ENCODE measurements around the gene CNTNAP2. TPM values are rescaled to one million over a fixed set of nuclear protein-coding genes. Genes with fewer than 3 reads are reported as not detected.

The CNTNAP2 gene
- total and polyA plus RNA-seq, 2 of the 8 experiments (the other 6 are each of a cell fraction or from before 2014, with no cell fraction given), result 27.9 to 71.0 TPM

GRCh38 chr7:147681530-147681929, 1564.9 kb downstream of the CNTNAP2 start:
- Histone ChIP-seq H3K18ac (ENCODE audit: extremely low read depth, low read length) (no peak overlapping the region), H3K36me3 (ENCODE audit: control insufficient read depth in 2 of 4, insufficient read depth in 4 of 4, low read length in 3 of 4) (no peaks in the 10 kb centered on the region), H3K27ac (ENCODE audit: low read depth, low read length) (no peak overlapping the region), H2BK15ac (ENCODE audit: low read length) (no peak overlapping the region), H3K4ac (replicated peaks; ENCODE audit: insufficient read length, low read depth, low read length) (no peak overlapping the region), H3K79me1 (ENCODE audit: low read depth, low read length) (no peaks in the 10 kb centered on the region), H4K8ac (ENCODE audit: extremely low read depth, insufficient read depth, low read length) (no peak overlapping the region), H3K4me3 (ENCODE audit: extremely low read depth in 1 of 4, insufficient read depth in 2 of 4, low read depth in 3 of 4, low read length in 4 of 4) (no peak overlapping the region), H3K14ac (ENCODE audit: insufficient read length) (no peak overlapping the region), H3K27me3 (replicated peaks in 1 of 4; ENCODE audit: control insufficient read depth in 3 of 4, extremely low read depth in 1 of 4, insufficient read depth in 3 of 4, low read length in 3 of 4) (no peaks in the 10 kb centered on the region), H4K5ac (ENCODE audit: insufficient read length, low read depth, low read length) (no peak overlapping the region), H3K4me2 (ENCODE audit: insufficient read depth in 1 of 2, low read depth in 2 of 2, low read length in 2 of 2) (no peak overlapping the region), H3K23ac (ENCODE audit: insufficient read length) (no peak overlapping the region), H3K9ac (replicated peaks in 1 of 4; ENCODE audit: extremely low read depth in 1 of 4, low read depth in 3 of 4, low read length in 3 of 4) (no peak overlapping the region), H4K20me1 (replicated peaks in 1 of 2; ENCODE audit: control insufficient read depth in 1 of 2, insufficient read depth in 2 of 2, low read length in 2 of 2) (no peaks in the 10 kb centered on the region), H3K23me2 (ENCODE audit: low read depth, low read length) (no peaks in the 10 kb centered on the region), H4K91ac (replicated peaks; ENCODE audit: insufficient read length, low read length) (no peak overlapping the region), H3K9me3 (ENCODE audit: insufficient read depth in 2 of 2, low read depth in 1 of 2, low read length in 1 of 2) (no peaks in the 10 kb centered on the region), H2BK20ac (ENCODE audit: low read length) (no peak overlapping the region), H2AK5ac (ENCODE audit: low read depth, low read length) (no peak overlapping the region), H3K4me1 (replicated peaks in 1 of 4; ENCODE audit: control insufficient read depth in 3 of 4, insufficient read depth in 4 of 4, low read length in 3 of 4) (no peaks in the 10 kb centered on the region), H2BK12ac (ENCODE audit: low read depth, low read length) (no peak overlapping the region), H3K79me2 (ENCODE audit: control insufficient read depth in 1 of 2, insufficient read depth in 2 of 2, low read length in 2 of 2) (no peaks in the 10 kb centered on the region), H2AFZ (ENCODE audit: low read length) (no peak overlapping the region), H3K56ac (replicated peaks; ENCODE audit: insufficient read length, low read depth, low read length) (no peak overlapping the region), H2BK120ac (replicated peaks; ENCODE audit: low read depth, low read length) (no peak overlapping the region), H2BK5ac (ENCODE audit: low read depth, low read length) (no peak overlapping the region)
- no peak for DNase-seq (ENCODE audit: low read depth in 1 of 2, low spot score in 2 of 2)
- TF ChIP-seq POLR2A (IDR thresholded peaks at IDR 0.05; ENCODE audit: control extremely low read depth in 1 of 2, low read depth in 2 of 2, low read length in 2 of 2) (no peak), JUND (IDR thresholded peaks at IDR 0.05; ENCODE audit: low read length) (no peak), RFX5 (IDR thresholded peaks at IDR 0.05; ENCODE audit: borderline replicate concordance, low read depth, low read length) (no peak), CHD2 (IDR thresholded peaks at IDR 0.05; ENCODE audit: low read length) (no peak), CHD1 (IDR thresholded peaks at IDR 0.05; ENCODE audit: low read depth, low read length) (no peak), USF2 (IDR thresholded peaks at IDR 0.05; ENCODE audit: low read length) (no peak), CBX8 (IDR thresholded peaks at IDR 0.05; ENCODE audit: borderline replicate concordance, low read depth, low read length) (no peak)
- TF ChIP-seq, protein P1, sequence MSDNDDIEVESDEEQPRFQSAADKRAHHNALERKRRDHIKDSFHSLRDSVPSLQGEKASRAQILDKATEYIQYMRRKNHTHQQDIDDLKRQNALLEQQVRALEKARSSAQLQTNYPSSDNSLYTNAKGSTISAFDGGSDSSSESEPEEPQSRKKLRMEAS (IDR thresholded peaks at IDR 0.05), result no peak
- ChIA-PET CTCF (ENCODE audit: partially characterized antibody) (interaction anchor here (1.0 kb wide), 1 partner anchor 10 kb away, joined by 3 read pairs; no protein-coding TSS in a partner anchor), POLR2A (ENCODE audit: partially characterized antibody) (no interaction called here)
- 94% methylated on average over 1 of the region's 1 CpG; no CpG with 5 or more reads in 1 of the 2 experiments for WGBS, 2 experiments (ENCODE audit: extremely low coverage in 1 of 2, insufficient coverage in 1 of 2, insufficient read length in 1 of 2, insufficient replicate concordance in 2 of 2, low coverage in 1 of 2, low lambda C conversion rate in 2 of 2, missing lambda C conversion rate in 1 of 2)
- no peak for FAIRE-seq
